Measurements from ENCODE around the gene MYCL. TPM values are rescaled to one million over a fixed set of nuclear protein-coding genes. Genes with fewer than 3 reads are reported as not detected.

The MYCL gene
- total and polyA plus RNA-seq, 10 of the 15 experiments (the other 5 are each of a cell fraction or from before 2014, with no cell fraction given), result 0.11 to 1.4 (median 0.40) TPM; not detected in 1

GRCh38 chr1:39933956-39934941 is 32.5 kb upstream of the MYCL start:
- BruUV-seq (replicated peaks), result no TSS peak
- no peaks in the 10 kb centered on the region for H3K36me3 ChIP-seq (ENCODE audit: control insufficient read depth in 2 of 2, insufficient read depth in 2 of 2, low read length in 1 of 2)
- H3K4me2 ChIP-seq (ENCODE audit: control insufficient read depth, insufficient read depth), result no peak overlapping the region
- no peak overlapping the region for H2AFZ ChIP-seq (ENCODE audit: control insufficient read depth, low read depth, low read length)
- intact Hi-C loops (cut with micrococcal nuclease; ENCODE audit: unreplicated experiment), result no loop called here
- ChIA-PET POLR2A (no interaction called here), RAD21 (ENCODE audit: unreplicated experiment) (no interaction called here), SMC1A (ENCODE audit: uncharacterized antibody, unreplicated experiment) (interaction anchor here (1.1 to 1.7 kb wide), 3 partner anchors 10 to 28 kb away, joined by 3 to 5 read pairs (median 3); no protein-coding TSS in a partner anchor), CTCF (interaction anchor here (0.5 to 3.0 kb wide), 7 partner anchors 11 to 209 kb away, joined by 3 to 16 read pairs (median 3); no protein-coding TSS in a partner anchor)
- 30% methylated on average over 12 of the region's 12 CpGs for WGBS (ENCODE audit: insufficient coverage, insufficient replicate concordance, low lambda C conversion rate, missing lambda C conversion rate)
- in situ Hi-C loops (cut with MboI), result no loop called here
- TF ChIP-seq SMAD1 (IDR thresholded peaks at IDR 0.05; ENCODE audit: low read depth, partially characterized antibody), result no peak
- no peak for TF ChIP-seq YY1 (IDR thresholded peaks at IDR 0.05; ENCODE audit: low read depth, low read length)
- TF ChIP-seq ASH2L (IDR thresholded peaks at IDR 0.05; ENCODE audit: borderline replicate concordance, low read depth), result no peak
- TF ChIP-seq USF2 (IDR thresholded peaks at IDR 0.05; ENCODE audit: borderline replicate concordance, low read depth, low read length), result no peak
- no peak for TF ChIP-seq SMAD5 (IDR thresholded peaks at IDR 0.05; ENCODE audit: low read depth)
- no peak for TF ChIP-seq LARP7 (IDR thresholded peaks at IDR 0.05)
- TF ChIP-seq RAD51 (IDR thresholded peaks at IDR 0.05), result no peak
- no peak for TF ChIP-seq NFXL1 (IDR thresholded peaks at IDR 0.05; ENCODE audit: borderline replicate concordance)
- TF ChIP-seq SMC3 (IDR thresholded peaks at IDR 0.05; ENCODE audit: borderline replicate concordance, low read length), result no peak
- no peak overlapping the region for H3K27ac ChIP-seq (ENCODE audit: control insufficient read depth, insufficient read depth)
- DNase-seq (ENCODE audit: low read depth, low spot score), result no peak
- H3K4me3 ChIP-seq, result no peak overlapping the region
- ATAC-seq, result no peak
- H3K9me3 ChIP-seq (replicated peaks; ENCODE audit: control insufficient read depth, insufficient read depth, low read length), result no peaks in the 10 kb centered on the region
- H3K79me2 ChIP-seq (ENCODE audit: control insufficient read depth, insufficient read depth, low read length), result no peaks in the 10 kb centered on the region
- no peaks in the 10 kb centered on the region for H3K4me1 ChIP-seq (ENCODE audit: control insufficient read depth, insufficient read depth, low read length)
- no peak for FAIRE-seq
- no peaks in the 10 kb centered on the region for H3K27me3 ChIP-seq (replicated peaks in 1 of 2; ENCODE audit: control insufficient read depth in 2 of 2, insufficient read depth in 2 of 2, low read length in 1 of 2)
- no peak overlapping the region for H3K9ac ChIP-seq (ENCODE audit: control insufficient read depth, insufficient read depth, low read length)
- H4K20me1 ChIP-seq (ENCODE audit: control insufficient read depth, insufficient read depth), result no peaks in the 10 kb centered on the region

All from GM12878 (cell line).